Erythroblast (primary cell): ENCODE data around the gene EDNRB.

ENCODE experiments used
- GATA1 ChIP-seq: IDR thresholded peaks from 2 replicates; pipeline ENCODE4 v1.6.1; 2011; ENCODE audit warnings: low read depth, mild to moderate bottlenecking, control low read depth, low read length, moderate library complexity
- POLR2A ChIP-seq: IDR thresholded peaks from 2 replicates; pipeline ENCODE4 v1.6.1; 2011; ENCODE audit warnings: mild to moderate bottlenecking, low read length

- TF ChIP-seq POLR2A: no peak
- no peak for TF ChIP-seq GATA1
Observed at GRCh38 chr13:77863144-77863543, 55.5 kb downstream of the EDNRB start.
